ENCODE results near the gene TNS3.

The TNS3 gene

GRCh38 chr7:47501406-47501805 is 80.5 kb downstream of the TNS3 start:
- no peaks in the 10 kb centered on the region for H3K27me3 ChIP-seq (ENCODE audit: control insufficient read depth, insufficient read depth, low read length)
- no peak overlapping the region for H3K4me3 ChIP-seq (ENCODE audit: low read length)
- no peaks in the 10 kb centered on the region for H3K36me3 ChIP-seq (ENCODE audit: control insufficient read depth, low read depth, low read length)
- no peak overlapping the region for H3K27ac ChIP-seq (ENCODE audit: low read length)
- H3K4me1 ChIP-seq (ENCODE audit: control insufficient read depth, low read depth, low read length) = peaks cover 12% of the 10 kb centered on the region
- H3K9ac ChIP-seq (ENCODE audit: low read length) = no peak overlapping the region
- H3K9me3 ChIP-seq (ENCODE audit: control insufficient read depth, low read depth, low read length) = no peaks in the 10 kb centered on the region

DNA sequence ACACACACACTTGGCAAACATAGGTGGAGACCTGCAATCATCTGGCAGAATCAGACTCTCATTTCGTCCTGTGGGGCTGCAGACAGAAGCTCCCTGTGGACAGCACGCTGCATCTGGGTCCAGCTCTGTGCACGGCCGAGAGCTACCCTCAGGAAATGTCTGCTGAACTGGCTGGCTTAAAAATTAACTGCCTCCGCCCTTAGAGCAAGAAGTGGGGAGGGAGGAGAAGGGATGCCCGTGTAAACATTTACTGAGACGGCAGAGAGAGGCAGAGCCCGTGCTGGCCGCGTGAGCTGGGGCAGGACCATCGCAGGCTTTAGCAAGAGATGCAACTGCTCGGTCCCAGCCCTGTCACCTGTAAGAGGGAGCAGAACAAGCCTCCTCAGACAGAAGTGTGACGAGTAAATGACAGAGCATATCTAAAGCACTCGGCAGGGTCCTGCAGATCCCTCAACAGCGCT is 81.8 kb downstream of the TNS3 start:
- Histone ChIP-seq H3K36me3 (ENCODE audit: control insufficient read depth, low read depth, low read length) (no peaks in the 10 kb centered on the region), H3K4me1 (ENCODE audit: control insufficient read depth, low read depth, low read length) (peaks cover 20% of the 10 kb centered on the region), H3K9me3 (ENCODE audit: control insufficient read depth, low read depth, low read length) (no peaks in the 10 kb centered on the region), H3K9ac (ENCODE audit: low read length) (no peak overlapping the region), H3K4me3 (ENCODE audit: low read length) (no peak overlapping the region), H3K27me3 (ENCODE audit: control insufficient read depth, insufficient read depth, low read length) (no peaks in the 10 kb centered on the region), H3K27ac (ENCODE audit: low read length) (no peak overlapping the region)

- Histone ChIP-seq H3K4me3 (ENCODE audit: low read length) (no peak overlapping the region), H3K27me3 (ENCODE audit: control insufficient read depth, insufficient read depth, low read length) (no peaks in the 10 kb centered on the region), H3K9me3 (ENCODE audit: control insufficient read depth, low read depth, low read length) (no peaks in the 10 kb centered on the region), H3K4me1 (ENCODE audit: control insufficient read depth, low read depth, low read length) (peaks cover 32% of the 10 kb centered on the region), H3K36me3 (ENCODE audit: control insufficient read depth, low read depth, low read length) (no peaks in the 10 kb centered on the region), H3K27ac (ENCODE audit: low read length) (no peak overlapping the region), H3K9ac (ENCODE audit: low read length) (no peak overlapping the region)
Measured at GRCh38 chr7:47498229-47499056, 83.5 kb downstream of the TNS3 start.

DNA sequence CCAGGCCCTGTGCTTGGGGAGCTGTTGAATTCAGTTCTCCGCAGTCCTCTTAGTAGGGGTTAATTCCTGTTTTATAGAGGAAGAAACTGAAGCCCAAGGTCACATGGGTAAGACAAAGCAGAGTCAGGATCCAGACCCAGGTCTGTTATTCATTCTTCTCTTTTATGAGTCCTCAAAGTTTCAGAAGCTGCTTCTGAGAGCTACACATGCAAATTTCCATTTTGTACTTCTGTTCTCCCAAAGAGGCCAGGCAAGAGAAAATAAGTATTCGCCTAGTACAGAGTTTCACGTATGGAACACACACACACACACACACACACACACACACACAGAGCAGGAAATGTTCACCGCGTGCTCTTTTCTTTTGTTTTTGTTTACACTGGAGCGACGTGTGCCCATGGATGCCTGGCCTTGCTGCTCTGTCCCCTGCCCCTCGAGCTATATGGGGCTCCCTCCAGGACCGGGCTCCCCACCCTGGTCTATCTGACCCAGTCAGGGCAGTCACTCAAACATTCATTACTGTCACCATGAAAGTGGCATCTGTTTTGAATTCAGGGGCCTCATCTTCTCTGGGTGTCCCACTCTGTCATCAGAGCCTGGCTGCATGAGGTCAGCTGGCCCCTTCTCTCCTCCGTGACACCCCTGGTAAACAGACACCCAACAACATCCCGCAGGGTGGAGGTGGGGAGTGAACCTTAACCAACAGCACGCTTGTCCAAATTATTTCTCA is 84.4 kb downstream of the TNS3 start:
- no peaks in the 10 kb centered on the region for H3K9me3 ChIP-seq (ENCODE audit: control insufficient read depth, low read depth, low read length)
- no peak overlapping the region for H3K4me3 ChIP-seq (ENCODE audit: low read length)
- H3K9ac ChIP-seq (ENCODE audit: low read length) = no peak overlapping the region
- no peaks in the 10 kb centered on the region for H3K36me3 ChIP-seq (ENCODE audit: control insufficient read depth, low read depth, low read length)
- no peaks in the 10 kb centered on the region for H3K27me3 ChIP-seq (ENCODE audit: control insufficient read depth, insufficient read depth, low read length)
- no peak overlapping the region for H3K27ac ChIP-seq (ENCODE audit: low read length)
- peaks cover 39% of the 10 kb centered on the region for H3K4me1 ChIP-seq (ENCODE audit: control insufficient read depth, low read depth, low read length)

GRCh38 chr7:47496666-47497065 is 85.2 kb downstream of the TNS3 start:
- H3K27ac ChIP-seq (ENCODE audit: low read length) = no peak overlapping the region
- no peaks in the 10 kb centered on the region for H3K27me3 ChIP-seq (ENCODE audit: control insufficient read depth, insufficient read depth, low read length)
- no peak overlapping the region for H3K4me3 ChIP-seq (ENCODE audit: low read length)
- no peaks in the 10 kb centered on the region for H3K9me3 ChIP-seq (ENCODE audit: control insufficient read depth, low read depth, low read length)
- no peak overlapping the region for H3K9ac ChIP-seq (ENCODE audit: low read length)
- H3K4me1 ChIP-seq (ENCODE audit: control insufficient read depth, low read depth, low read length) = peaks cover 44% of the 10 kb centered on the region
- H3K36me3 ChIP-seq (ENCODE audit: control insufficient read depth, low read depth, low read length) = no peaks in the 10 kb centered on the region

- Histone ChIP-seq H3K27ac (ENCODE audit: low read length) (no peak overlapping the region), H3K4me1 (ENCODE audit: control insufficient read depth, low read depth, low read length) (peaks cover 44% of the 10 kb centered on the region), H3K9me3 (ENCODE audit: control insufficient read depth, low read depth, low read length) (no peaks in the 10 kb centered on the region), H3K4me3 (ENCODE audit: low read length) (no peak overlapping the region), H3K9ac (ENCODE audit: low read length) (no peak overlapping the region), H3K36me3 (ENCODE audit: control insufficient read depth, low read depth, low read length) (no peaks in the 10 kb centered on the region), H3K27me3 (ENCODE audit: control insufficient read depth, insufficient read depth, low read length) (no peaks in the 10 kb centered on the region)
Measured at GRCh38 chr7:47496056-47496665, 85.8 kb downstream of the TNS3 start.

DNA sequence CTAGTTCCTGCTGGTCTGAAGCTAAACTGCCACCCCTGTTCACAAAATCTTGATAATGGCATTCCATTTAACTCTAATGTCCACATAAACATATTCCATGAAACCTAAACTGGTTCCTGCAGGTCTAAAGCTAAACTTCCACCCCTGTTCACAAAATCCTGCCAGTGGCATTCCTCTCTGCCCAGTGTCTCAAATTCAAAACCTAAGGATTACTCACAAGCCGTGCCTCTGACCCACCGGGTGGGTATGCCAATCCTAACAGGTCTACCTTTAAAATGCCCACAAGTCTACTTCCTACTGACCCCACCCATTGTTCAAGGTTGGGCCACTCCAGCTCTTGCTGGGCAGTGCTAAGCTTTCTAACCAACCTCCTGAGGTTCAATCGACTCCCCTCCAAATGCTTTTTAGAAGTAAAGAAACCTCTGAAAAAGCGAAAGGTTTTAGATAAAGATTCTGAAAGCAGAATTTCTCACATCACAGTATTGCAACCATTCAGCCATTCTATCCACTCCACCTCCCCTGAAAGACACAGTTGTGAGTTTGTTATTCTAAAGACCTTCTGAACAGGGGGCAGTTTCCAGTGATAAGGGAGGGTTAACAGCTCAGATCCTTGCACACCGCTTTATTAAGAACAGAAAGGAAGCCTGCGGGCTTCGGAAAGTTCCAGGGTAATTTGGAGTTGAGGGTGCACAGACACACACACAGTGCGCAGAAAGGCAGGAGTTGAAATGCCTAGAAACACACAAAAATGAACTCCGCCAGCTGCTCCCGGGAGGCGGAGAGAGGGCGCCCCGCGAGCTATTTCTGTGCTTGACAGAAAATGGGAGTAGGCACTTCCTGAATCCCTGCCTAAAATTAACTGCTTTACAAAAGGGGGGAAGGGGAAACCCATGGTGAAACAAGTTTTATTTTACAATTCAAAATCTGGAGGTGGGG is 87.7 kb downstream of the TNS3 start:
- no peaks in the 10 kb centered on the region for H3K36me3 ChIP-seq (ENCODE audit: control insufficient read depth, low read depth, low read length)
- no peak overlapping the region for H3K4me3 ChIP-seq (ENCODE audit: low read length)
- H3K27ac ChIP-seq (ENCODE audit: low read length) = no peak overlapping the region
- no peaks in the 10 kb centered on the region for H3K9me3 ChIP-seq (ENCODE audit: control insufficient read depth, low read depth, low read length)
- no peak overlapping the region for H3K9ac ChIP-seq (ENCODE audit: low read length)
- H3K4me1 ChIP-seq (ENCODE audit: control insufficient read depth, low read depth, low read length) = peaks cover 46% of the 10 kb centered on the region
- H3K27me3 ChIP-seq (ENCODE audit: control insufficient read depth, insufficient read depth, low read length) = no peaks in the 10 kb centered on the region

GRCh38 chr7:47492716-47493325 is 89.1 kb downstream of the TNS3 start:
- Histone ChIP-seq H3K4me3 (ENCODE audit: low read length) (no peak overlapping the region), H3K36me3 (ENCODE audit: control insufficient read depth, low read depth, low read length) (no peaks in the 10 kb centered on the region), H3K9me3 (ENCODE audit: control insufficient read depth, low read depth, low read length) (no peaks in the 10 kb centered on the region), H3K27ac (ENCODE audit: low read length) (no peak overlapping the region), H3K27me3 (ENCODE audit: control insufficient read depth, insufficient read depth, low read length) (no peaks in the 10 kb centered on the region), H3K9ac (ENCODE audit: low read length) (no peak overlapping the region), H3K4me1 (ENCODE audit: control insufficient read depth, low read depth, low read length) (peaks cover 61% of the 10 kb centered on the region)

DNA sequence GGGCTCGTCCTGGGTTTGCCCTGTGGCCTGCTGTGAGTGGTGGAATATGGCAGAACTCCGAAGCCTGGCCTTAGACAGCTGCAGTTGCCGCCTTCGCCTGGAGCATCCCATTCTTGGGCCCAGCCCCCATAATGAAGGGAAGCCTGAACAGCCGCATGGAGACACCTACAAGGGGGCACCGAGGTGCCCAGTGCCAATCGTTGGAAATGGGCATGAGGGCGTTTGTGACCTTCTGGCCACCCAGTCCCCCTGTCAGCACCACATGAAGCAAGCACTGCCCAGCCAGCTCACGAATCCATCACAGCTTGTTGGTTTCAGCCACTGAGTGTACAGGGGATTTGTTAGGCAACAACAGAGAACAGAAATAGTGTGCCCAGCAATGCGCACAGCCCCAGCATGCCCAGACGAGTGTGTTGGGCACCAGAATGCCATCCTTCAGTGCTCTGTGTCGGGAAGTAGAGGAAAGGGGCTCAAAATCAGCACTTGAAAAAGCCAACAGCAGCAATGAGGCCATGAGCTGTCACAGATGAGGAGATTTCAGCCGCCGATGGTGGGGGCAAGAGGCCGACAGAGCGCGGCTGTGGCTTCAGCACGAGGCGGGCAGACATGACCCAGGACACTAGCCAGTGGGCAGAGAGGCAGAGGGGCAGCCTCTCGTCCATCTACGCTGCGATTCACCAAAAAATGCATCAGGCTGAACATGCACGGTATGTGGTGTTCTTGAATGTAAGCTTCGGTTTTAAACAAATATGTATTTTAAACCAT is 91.2 kb downstream of the TNS3 start:
- no peak overlapping the region for H3K9ac ChIP-seq (ENCODE audit: low read length)
- H3K27ac ChIP-seq (ENCODE audit: low read length) = no peak overlapping the region
- H3K4me1 ChIP-seq (ENCODE audit: control insufficient read depth, low read depth, low read length) = peaks cover 50% of the 10 kb centered on the region

GRCh38 chr7:47489624-47490023 is 92.3 kb downstream of the TNS3 start:
- Histone ChIP-seq H3K4me1 (ENCODE audit: control insufficient read depth, low read depth, low read length) (peaks cover 44% of the 10 kb centered on the region), H3K36me3 (ENCODE audit: control insufficient read depth, low read depth, low read length) (no peaks in the 10 kb centered on the region), H3K4me3 (ENCODE audit: low read length) (no peak overlapping the region), H3K27me3 (ENCODE audit: control insufficient read depth, insufficient read depth, low read length) (peaks cover 2% of the 10 kb centered on the region), H3K9ac (ENCODE audit: low read length) (no peak overlapping the region), H3K9me3 (ENCODE audit: control insufficient read depth, low read depth, low read length) (no peaks in the 10 kb centered on the region), H3K27ac (ENCODE audit: low read length) (no peak overlapping the region)

More for the DNA sequence above, 91.2 kb downstream of the TNS3 start:
- H3K9me3 ChIP-seq (ENCODE audit: control insufficient read depth, low read depth, low read length) = no peaks in the 10 kb centered on the region
- H3K36me3 ChIP-seq (ENCODE audit: control insufficient read depth, low read depth, low read length) = no peaks in the 10 kb centered on the region
- H3K27me3 ChIP-seq (ENCODE audit: control insufficient read depth, insufficient read depth, low read length) = no peaks in the 10 kb centered on the region
- H3K4me3 ChIP-seq (ENCODE audit: low read length) = no peak overlapping the region
